ENCODE results near the gene TDRD9.

TDRD9 gene

GRCh38 chr14:103994535-103995184 lies 66.4 kb downstream of the TDRD9 start:
- H3K9me3 ChIP-seq (ENCODE audit: control insufficient read depth in 2 of 2, low read length in 2 of 2) = peaks cover 0 to under 1% of the 10 kb centered on the region in 2 donors
- no peak overlapping the region for H3K4me3 ChIP-seq (ENCODE audit: low read length in 2 of 2)
- no peaks in the 10 kb centered on the region for H3K4me1 ChIP-seq (ENCODE audit: control insufficient read depth, insufficient read depth, low read length)
- H3K27ac ChIP-seq (ENCODE audit: low read length) = no peak overlapping the region
- no peaks in the 10 kb centered on the region for H3K36me3 ChIP-seq (ENCODE audit: control insufficient read depth in 2 of 2, insufficient read depth in 2 of 2, low read length in 2 of 2)
- H3K27me3 ChIP-seq (ENCODE audit: control insufficient read depth in 1 of 2, insufficient read depth in 2 of 2, low read length in 2 of 2) = peaks cover 0 to 7% of the 10 kb centered on the region in 2 donors
- H3K9ac ChIP-seq (ENCODE audit: low read length in 2 of 2) = no peak overlapping the region

GRCh38 chr14:103995876-103996275 lies 67.6 kb downstream of the TDRD9 start:
- Histone ChIP-seq H3K4me1 (ENCODE audit: control insufficient read depth, insufficient read depth, low read length) (no peaks in the 10 kb centered on the region), H3K4me3 (ENCODE audit: low read length in 2 of 2) (no peak overlapping the region), H3K9ac (ENCODE audit: low read length in 2 of 2) (no peak overlapping the region), H3K27ac (ENCODE audit: low read length) (no peak overlapping the region), H3K27me3 (ENCODE audit: control insufficient read depth in 1 of 2, insufficient read depth in 2 of 2, low read length in 2 of 2) (peaks cover 0 to 4% of the 10 kb centered on the region in 2 donors), H3K36me3 (ENCODE audit: control insufficient read depth in 2 of 2, insufficient read depth in 2 of 2, low read length in 2 of 2) (no peaks in the 10 kb centered on the region), H3K9me3 (ENCODE audit: control insufficient read depth in 2 of 2, low read length in 2 of 2) (no peaks in the 10 kb centered on the region)

- Histone ChIP-seq H3K9me3 (ENCODE audit: control insufficient read depth in 2 of 2, low read length in 2 of 2) (no peaks in the 10 kb centered on the region), H3K36me3 (ENCODE audit: control insufficient read depth in 2 of 2, insufficient read depth in 2 of 2, low read length in 2 of 2) (no peaks in the 10 kb centered on the region), H3K9ac (ENCODE audit: low read length in 2 of 2) (no peak overlapping the region), H3K27me3 (ENCODE audit: control insufficient read depth in 1 of 2, insufficient read depth in 2 of 2, low read length in 2 of 2) (peaks cover 0 to 2% of the 10 kb centered on the region in 2 donors), H3K4me3 (ENCODE audit: low read length in 2 of 2) (no peak overlapping the region), H3K4me1 (ENCODE audit: control insufficient read depth, insufficient read depth, low read length) (no peaks in the 10 kb centered on the region), H3K27ac (ENCODE audit: low read length) (no peak overlapping the region)
These were observed 69.1 kb downstream of the TDRD9 start for GRCh38 chr14:103997391-103997790.

GRCh38 chr14:103998027-103998426 lies 69.8 kb downstream of the TDRD9 start:
- Histone ChIP-seq H3K27ac (ENCODE audit: low read length) (no peak overlapping the region), H3K36me3 (ENCODE audit: control insufficient read depth in 2 of 2, insufficient read depth in 2 of 2, low read length in 2 of 2) (no peaks in the 10 kb centered on the region), H3K9me3 (ENCODE audit: control insufficient read depth in 2 of 2, low read length in 2 of 2) (no peaks in the 10 kb centered on the region), H3K4me3 (ENCODE audit: low read length in 2 of 2) (no peak overlapping the region), H3K9ac (ENCODE audit: low read length in 2 of 2) (no peak overlapping the region), H3K27me3 (ENCODE audit: control insufficient read depth in 1 of 2, insufficient read depth in 2 of 2, low read length in 2 of 2) (peaks cover 0 to 2% of the 10 kb centered on the region in 2 donors), H3K4me1 (ENCODE audit: control insufficient read depth, insufficient read depth, low read length) (no peaks in the 10 kb centered on the region)

- H3K36me3 ChIP-seq (ENCODE audit: control insufficient read depth in 2 of 2, insufficient read depth in 2 of 2, low read length in 2 of 2) = no peaks in the 10 kb centered on the region
- H3K4me3 ChIP-seq (ENCODE audit: low read length in 2 of 2) = no peak overlapping the region
These were observed 71.7 kb downstream of the TDRD9 start for GRCh38 chr14:103999795-104000440.

GRCh38 chr14:104001003-104001402 lies 72.7 kb downstream of the TDRD9 start:
- Histone ChIP-seq H3K27me3 (ENCODE audit: control insufficient read depth in 1 of 2, insufficient read depth in 2 of 2, low read length in 2 of 2) (no peaks in the 10 kb centered on the region), H3K9ac (ENCODE audit: low read length in 2 of 2) (no peak overlapping the region), H3K9me3 (ENCODE audit: control insufficient read depth in 2 of 2, low read length in 2 of 2) (no peaks in the 10 kb centered on the region), H3K27ac (ENCODE audit: low read length) (no peak overlapping the region), H3K4me3 (ENCODE audit: low read length in 2 of 2) (no peak overlapping the region), H3K4me1 (ENCODE audit: control insufficient read depth, insufficient read depth, low read length) (no peaks in the 10 kb centered on the region), H3K36me3 (ENCODE audit: control insufficient read depth in 2 of 2, insufficient read depth in 2 of 2, low read length in 2 of 2) (no peaks in the 10 kb centered on the region)

More at GRCh38 chr14:103999795-104000440, 71.7 kb downstream of the TDRD9 start:
- H3K9ac ChIP-seq (ENCODE audit: low read length in 2 of 2) = no peak overlapping the region
- no peak overlapping the region for H3K27ac ChIP-seq (ENCODE audit: low read length)
- H3K9me3 ChIP-seq (ENCODE audit: control insufficient read depth in 2 of 2, low read length in 2 of 2) = no peaks in the 10 kb centered on the region
- H3K27me3 ChIP-seq (ENCODE audit: control insufficient read depth in 1 of 2, insufficient read depth in 2 of 2, low read length in 2 of 2) = no peaks in the 10 kb centered on the region
- no peaks in the 10 kb centered on the region for H3K4me1 ChIP-seq (ENCODE audit: control insufficient read depth, insufficient read depth, low read length)

- H3K9me3 ChIP-seq (ENCODE audit: control insufficient read depth in 2 of 2, low read length in 2 of 2) = no peaks in the 10 kb centered on the region
- no peaks in the 10 kb centered on the region for H3K27me3 ChIP-seq (ENCODE audit: control insufficient read depth in 1 of 2, insufficient read depth in 2 of 2, low read length in 2 of 2)
- H3K4me1 ChIP-seq (ENCODE audit: control insufficient read depth, insufficient read depth, low read length) = no peaks in the 10 kb centered on the region
- no peaks in the 10 kb centered on the region for H3K36me3 ChIP-seq (ENCODE audit: control insufficient read depth in 2 of 2, insufficient read depth in 2 of 2, low read length in 2 of 2)
- H3K27ac ChIP-seq (ENCODE audit: low read length) = no peak overlapping the region
- no peak overlapping the region for H3K4me3 ChIP-seq (ENCODE audit: low read length in 2 of 2)
- H3K9ac ChIP-seq (ENCODE audit: low read length in 2 of 2) = no peak overlapping the region
These were observed 75.4 kb downstream of the TDRD9 start for GRCh38 chr14:104003616-104004015.

- no peaks in the 10 kb centered on the region for H3K27me3 ChIP-seq (ENCODE audit: control insufficient read depth in 1 of 2, insufficient read depth in 2 of 2, low read length in 2 of 2)
- H3K9me3 ChIP-seq (ENCODE audit: control insufficient read depth in 2 of 2, low read length in 2 of 2) = no peaks in the 10 kb centered on the region
- H3K4me1 ChIP-seq (ENCODE audit: control insufficient read depth, insufficient read depth, low read length) = no peaks in the 10 kb centered on the region
- no peak overlapping the region for H3K27ac ChIP-seq (ENCODE audit: low read length)
- H3K4me3 ChIP-seq (ENCODE audit: low read length in 2 of 2) = no peak overlapping the region
- H3K36me3 ChIP-seq (ENCODE audit: control insufficient read depth in 2 of 2, insufficient read depth in 2 of 2, low read length in 2 of 2) = no peaks in the 10 kb centered on the region
- H3K9ac ChIP-seq (ENCODE audit: low read length in 2 of 2) = no peak overlapping the region
These were observed 76.6 kb downstream of the TDRD9 start for GRCh38 chr14:104004849-104005248.

- no peaks in the 10 kb centered on the region for H3K9me3 ChIP-seq (ENCODE audit: control insufficient read depth in 2 of 2, low read length in 2 of 2)
- no peaks in the 10 kb centered on the region for H3K4me1 ChIP-seq (ENCODE audit: control insufficient read depth, insufficient read depth, low read length)
- H3K4me3 ChIP-seq (ENCODE audit: low read length in 2 of 2) = no peak overlapping the region
- H3K9ac ChIP-seq (ENCODE audit: low read length in 2 of 2) = no peak overlapping the region
- no peaks in the 10 kb centered on the region for H3K36me3 ChIP-seq (ENCODE audit: control insufficient read depth in 2 of 2, insufficient read depth in 2 of 2, low read length in 2 of 2)
- H3K27ac ChIP-seq (ENCODE audit: low read length) = no peak overlapping the region
- H3K27me3 ChIP-seq (ENCODE audit: control insufficient read depth in 1 of 2, insufficient read depth in 2 of 2, low read length in 2 of 2) = no peaks in the 10 kb centered on the region
These were observed 77.2 kb downstream of the TDRD9 start for GRCh38 chr14:104005489-104005888.

GRCh38 chr14:104007121-104007520 lies 78.9 kb downstream of the TDRD9 start:
- Histone ChIP-seq H3K9ac (ENCODE audit: low read length in 2 of 2) (no peak overlapping the region), H3K36me3 (ENCODE audit: control insufficient read depth in 2 of 2, insufficient read depth in 2 of 2, low read length in 2 of 2) (no peaks in the 10 kb centered on the region), H3K4me3 (ENCODE audit: low read length in 2 of 2) (no peak overlapping the region), H3K27ac (ENCODE audit: low read length) (no peak overlapping the region), H3K9me3 (ENCODE audit: control insufficient read depth in 2 of 2, low read length in 2 of 2) (no peaks in the 10 kb centered on the region), H3K4me1 (ENCODE audit: control insufficient read depth, insufficient read depth, low read length) (no peaks in the 10 kb centered on the region), H3K27me3 (ENCODE audit: control insufficient read depth in 1 of 2, insufficient read depth in 2 of 2, low read length in 2 of 2) (no peaks in the 10 kb centered on the region)

- Histone ChIP-seq H3K9ac (ENCODE audit: low read length in 2 of 2) (no peak overlapping the region), H3K27ac (ENCODE audit: low read length) (no peak overlapping the region), H3K9me3 (ENCODE audit: control insufficient read depth in 2 of 2, low read length in 2 of 2) (no peaks in the 10 kb centered on the region), H3K4me1 (ENCODE audit: control insufficient read depth, insufficient read depth, low read length) (no peaks in the 10 kb centered on the region), H3K4me3 (ENCODE audit: low read length in 2 of 2) (no peak overlapping the region), H3K27me3 (ENCODE audit: control insufficient read depth in 1 of 2, insufficient read depth in 2 of 2, low read length in 2 of 2) (no peaks in the 10 kb centered on the region), H3K36me3 (ENCODE audit: control insufficient read depth in 2 of 2, insufficient read depth in 2 of 2, low read length in 2 of 2) (no peaks in the 10 kb centered on the region)
These were observed 81.0 kb downstream of the TDRD9 start for GRCh38 chr14:104009297-104009696.

Data from stomach smooth muscle (tissue), 2 donors.